HL-60 (cell line): ENCODE measurements around the gene RALA.

ENCODE experiments used
- CTCF ChIP-seq: IDR thresholded peaks from one replicate; pipeline ENCODE4 v1.5.1; 2011; ENCODE audit warnings: low read length, control low read depth, inconsistent platforms; ENCODE audit not compliant: insufficient read depth
- POLR2AphosphoS5 ChIP-seq: IDR thresholded peaks from 2 replicates; pipeline ENCODE4 v1.6.1; 2012; ENCODE audit warnings: low read depth
- REST ChIP-seq: IDR thresholded peaks from 2 replicates; pipeline ENCODE4 v1.6.1; 2012; ENCODE audit warnings: low read depth; ENCODE audit not compliant: insufficient replicate concordance

- no peak for TF ChIP-seq CTCF
- TF ChIP-seq POLR2AphosphoS5: no peak
- no peak for TF ChIP-seq REST
These were observed 11.1 kb downstream of the RALA start for GRCh38 chr7:39634478-39634805.
